Stimulated activated CD4-positive, alpha-beta T cell treated with anti-CD3 and anti-CD28 coated beads, TNF-alpha, amount 100 ng/mL, for 48 hours (primary cell): ENCODE results near the gene ICA1.
"Not testable (repeated sequence)": the region's sequence is repeated elsewhere in the genome, so short reads cannot be mapped to it uniquely, and the experiment has no call there.

Source experiments
- DNase-seq, 3 donors: peaks; one replicate each; pipeline ENCODE4 v3.0.0-alpha.2; 2020; ENCODE audit warnings: low read depth in 3 of 3

The ICA1 gene

DNA sequence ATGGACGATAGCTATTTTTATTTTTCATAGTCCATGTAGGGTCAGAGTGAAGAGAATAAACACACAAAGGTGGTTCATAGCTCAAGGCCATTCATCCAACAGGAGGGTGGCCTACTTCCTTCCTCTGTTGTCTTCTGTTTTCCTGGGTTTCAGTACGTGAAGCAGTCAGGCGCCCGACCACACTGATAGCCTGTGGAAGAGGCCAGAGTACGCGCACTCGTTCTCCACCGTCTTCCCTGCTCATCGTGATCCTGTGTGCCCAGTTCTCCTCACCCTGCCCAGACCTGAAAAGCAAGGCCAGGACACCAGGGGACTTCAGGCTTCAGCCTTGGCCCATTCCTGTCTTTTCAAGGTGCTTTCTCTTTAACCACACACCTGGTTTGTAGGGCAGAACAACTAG, 158.7 kb downstream of the ICA1 start:
- no peak for DNase-seq

DNA sequence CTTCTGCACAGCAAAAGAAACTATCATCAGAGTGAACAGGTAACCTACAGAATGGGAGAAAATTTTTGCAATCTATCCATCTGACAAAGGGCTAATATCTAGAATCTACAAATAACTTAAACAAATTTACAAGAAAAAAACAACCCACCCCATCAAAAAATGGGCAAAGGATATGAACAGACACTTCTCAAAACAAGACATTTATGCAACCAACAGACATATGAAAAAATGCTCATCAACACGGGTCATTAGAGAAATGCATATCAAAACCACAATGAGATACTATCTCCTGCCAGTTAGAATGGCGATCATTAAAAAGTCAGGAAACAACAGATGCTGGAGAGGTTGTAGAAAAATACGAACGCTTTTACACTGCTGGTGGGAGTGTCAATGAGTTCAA, 160.7 kb downstream of the ICA1 start:
- not testable (repeated sequence) for DNase-seq

DNA sequence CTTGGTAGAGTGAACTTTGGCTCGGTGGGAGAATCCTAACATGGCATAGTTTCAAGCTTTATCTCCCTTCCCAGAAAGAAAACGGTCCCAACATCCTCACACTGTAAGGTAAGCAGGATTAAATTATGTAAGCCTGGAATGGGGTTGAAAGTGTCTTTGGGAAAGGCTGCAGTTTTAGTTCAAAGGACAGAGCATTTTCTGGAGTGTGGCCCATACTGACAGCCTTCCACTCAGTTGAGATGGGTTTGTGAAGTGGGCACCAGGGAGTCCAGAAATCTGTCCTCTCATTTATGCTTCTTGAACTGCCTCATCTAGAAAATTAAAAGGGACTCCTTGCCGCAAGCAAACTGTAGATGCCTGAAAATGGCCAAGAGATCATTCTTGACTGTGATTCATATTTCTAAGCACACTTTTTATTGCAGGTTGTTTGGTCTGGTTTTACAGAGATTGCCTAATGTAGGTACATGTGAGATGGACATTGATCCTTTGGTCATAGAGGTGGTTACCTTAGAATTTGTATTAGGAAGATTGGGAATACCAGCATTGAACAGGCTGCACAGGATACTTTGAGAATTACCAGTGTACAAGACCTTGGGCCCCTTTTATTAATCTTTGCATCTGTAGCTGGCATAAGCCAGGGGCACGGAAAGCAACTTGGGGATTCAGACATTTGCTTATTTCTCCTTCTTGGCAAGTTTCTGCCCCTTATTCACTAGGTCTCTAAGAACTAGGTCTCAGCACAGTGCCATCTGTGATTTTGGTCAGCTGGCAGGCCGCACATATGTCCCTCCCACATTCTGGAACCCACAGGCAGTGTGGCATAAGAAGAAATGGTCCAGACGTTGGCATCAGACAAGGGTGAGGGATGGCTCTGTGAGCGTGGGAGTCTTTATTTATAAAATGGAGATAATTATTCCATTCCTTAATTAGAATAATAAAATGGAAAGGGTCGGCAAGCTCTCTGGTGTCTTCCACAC, 167.5 kb downstream of the ICA1 start:
- DNase-seq, result no peak

DNA sequence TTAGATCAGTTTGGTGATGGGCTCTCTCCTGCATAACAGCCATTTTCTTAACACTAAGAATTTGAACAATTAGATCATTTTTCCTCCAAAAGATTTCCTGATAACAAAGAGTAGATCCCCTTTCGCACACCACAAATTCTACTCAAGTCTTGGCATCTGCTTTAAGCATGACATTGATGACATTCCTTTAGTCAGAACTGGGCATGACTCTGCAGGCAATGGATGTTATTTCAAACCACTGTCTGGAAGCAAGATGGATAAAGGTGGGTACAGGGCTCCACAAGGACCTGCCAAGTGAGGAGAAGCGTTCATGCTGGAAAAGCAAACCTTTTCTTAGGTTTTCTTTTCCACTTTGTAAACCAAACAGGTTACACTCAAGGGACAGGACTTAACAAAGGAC, 169.8 kb downstream of the ICA1 start:
- DNase-seq, result no peak

DNA sequence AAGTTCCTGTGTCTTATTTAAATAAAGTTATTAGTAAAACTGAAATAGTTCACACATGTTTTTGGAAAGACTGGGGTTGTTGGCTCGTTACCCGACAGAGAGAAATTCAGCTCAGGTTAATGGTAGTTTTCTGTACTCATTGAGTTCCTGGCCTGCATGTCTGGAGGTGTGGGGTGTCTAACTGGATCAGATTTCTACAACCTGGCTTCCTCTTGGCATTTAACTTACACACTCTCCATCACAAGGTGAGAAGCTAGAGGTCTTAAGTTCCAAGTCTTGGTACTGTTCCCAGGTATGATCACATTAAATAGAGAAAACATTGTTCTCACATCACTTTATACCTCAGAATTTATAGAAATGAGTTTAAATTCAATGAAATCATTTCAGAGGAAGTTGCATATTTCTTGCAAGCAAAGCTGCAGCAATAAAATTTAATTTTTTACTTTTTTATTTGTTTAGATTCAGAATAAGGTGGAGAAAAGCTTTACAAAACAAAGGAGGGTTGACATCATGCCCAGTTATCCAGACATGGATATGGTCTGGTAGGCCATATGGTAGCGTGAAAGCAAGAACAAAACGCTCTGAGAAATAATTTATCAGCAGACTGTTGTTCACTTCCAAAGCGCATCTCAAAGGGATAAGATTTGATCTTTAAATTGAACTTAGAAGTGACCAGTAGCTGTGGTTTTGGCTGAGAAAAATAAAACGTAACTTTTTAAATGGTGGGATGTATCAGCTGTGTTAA, 172.8 kb downstream of the ICA1 start:
- no peak for DNase-seq

DNA sequence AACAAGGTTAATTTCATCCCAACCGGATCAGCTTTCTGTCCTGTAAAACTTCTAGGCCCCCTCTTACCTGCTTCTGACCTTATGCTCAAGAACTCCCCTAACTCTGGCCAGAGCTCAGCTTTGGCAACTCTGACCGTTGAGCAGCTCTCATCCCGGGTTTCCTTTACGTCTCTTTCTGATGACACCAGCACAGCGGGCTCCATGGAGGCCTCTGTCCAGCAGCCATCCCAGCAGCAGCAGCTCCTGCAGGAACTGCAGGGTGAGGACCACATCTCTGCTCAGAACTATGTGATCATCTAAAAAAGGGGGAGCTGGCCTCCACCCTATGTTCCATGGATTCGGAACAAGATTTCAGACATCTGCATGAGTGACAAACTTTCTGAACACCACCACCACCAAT, 175.7 kb downstream of the ICA1 start:
- DNase-seq, result no peak

DNA sequence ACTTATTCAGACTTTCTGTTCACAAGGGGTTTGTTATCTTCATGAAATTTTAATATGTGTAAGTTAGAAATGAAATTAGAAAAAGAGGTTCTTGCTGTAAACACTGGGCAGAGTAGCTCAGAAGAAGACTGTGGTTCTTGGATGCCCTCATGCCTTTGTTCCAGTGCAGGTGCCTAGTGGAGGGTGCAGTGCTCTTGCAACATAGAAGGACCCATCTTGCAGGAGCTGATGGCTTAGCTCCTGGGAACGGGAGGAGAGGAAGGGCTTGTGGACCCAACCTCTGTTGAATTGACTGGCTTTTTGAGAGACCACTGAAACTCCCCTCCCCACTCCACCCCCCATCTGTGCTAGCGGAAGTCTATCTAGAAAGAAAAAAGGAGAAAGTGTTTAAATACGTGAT, 176.5 kb downstream of the ICA1 start:
- no peak for DNase-seq

DNA sequence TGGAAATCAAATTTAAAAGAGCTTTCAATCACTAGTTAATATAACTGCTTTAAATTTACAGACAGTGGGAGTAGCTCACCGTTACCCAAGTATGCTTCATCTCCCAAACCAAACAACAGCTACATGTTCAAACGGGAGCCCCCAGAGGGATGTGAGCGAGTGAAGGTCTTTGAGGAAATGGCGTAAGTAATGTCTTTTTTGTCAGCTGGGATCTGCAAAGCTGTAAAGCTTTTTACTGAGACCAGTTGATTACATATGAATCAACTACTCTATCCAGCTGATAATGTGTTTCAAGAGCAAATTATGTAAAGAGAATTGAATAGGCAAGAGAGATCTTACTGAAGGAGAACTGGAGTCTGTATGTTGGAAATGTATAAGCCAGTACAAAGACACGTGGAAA, 177.1 kb downstream of the ICA1 start:
- DNase-seq, result no peak

DNA sequence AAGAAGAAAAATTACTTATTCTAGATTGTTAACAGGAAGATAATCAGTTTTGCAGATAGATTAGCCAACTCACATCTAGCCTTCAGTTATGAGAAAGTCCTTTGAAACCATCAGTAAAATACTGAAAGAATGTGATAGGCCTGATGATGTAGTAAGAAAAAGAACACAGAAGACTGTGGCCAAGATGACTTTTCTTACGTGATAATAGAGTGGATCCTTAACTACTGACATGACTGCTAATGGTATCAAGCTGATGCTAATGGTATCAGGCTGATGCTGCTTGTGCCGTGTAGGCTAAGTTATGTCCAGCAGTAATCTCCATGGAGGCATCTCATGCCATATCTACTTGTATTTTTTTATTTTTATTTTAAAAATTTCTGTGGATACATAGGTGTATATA, 179.2 kb downstream of the ICA1 start:
- no peak for DNase-seq

DNA sequence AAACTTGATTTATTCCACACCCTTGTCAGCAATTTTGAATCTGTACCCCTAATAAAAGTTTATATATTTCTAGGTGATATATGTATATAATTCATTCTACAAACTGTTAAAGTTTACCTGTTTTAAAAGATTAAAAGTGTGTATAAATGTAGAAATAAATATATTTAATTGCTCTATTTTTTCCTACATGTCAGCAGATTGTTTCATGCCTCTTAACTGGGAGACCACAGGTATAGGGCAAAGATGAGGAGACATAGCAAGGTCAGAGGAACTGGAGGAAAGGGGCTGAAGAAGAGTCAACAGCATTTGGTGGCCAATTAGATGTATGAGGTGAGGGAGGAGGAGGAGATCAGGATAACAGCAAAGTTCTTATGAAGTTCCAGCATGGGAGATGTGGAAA, 183.5 kb downstream of the ICA1 start:
- DNase-seq, result no peak

DNA sequence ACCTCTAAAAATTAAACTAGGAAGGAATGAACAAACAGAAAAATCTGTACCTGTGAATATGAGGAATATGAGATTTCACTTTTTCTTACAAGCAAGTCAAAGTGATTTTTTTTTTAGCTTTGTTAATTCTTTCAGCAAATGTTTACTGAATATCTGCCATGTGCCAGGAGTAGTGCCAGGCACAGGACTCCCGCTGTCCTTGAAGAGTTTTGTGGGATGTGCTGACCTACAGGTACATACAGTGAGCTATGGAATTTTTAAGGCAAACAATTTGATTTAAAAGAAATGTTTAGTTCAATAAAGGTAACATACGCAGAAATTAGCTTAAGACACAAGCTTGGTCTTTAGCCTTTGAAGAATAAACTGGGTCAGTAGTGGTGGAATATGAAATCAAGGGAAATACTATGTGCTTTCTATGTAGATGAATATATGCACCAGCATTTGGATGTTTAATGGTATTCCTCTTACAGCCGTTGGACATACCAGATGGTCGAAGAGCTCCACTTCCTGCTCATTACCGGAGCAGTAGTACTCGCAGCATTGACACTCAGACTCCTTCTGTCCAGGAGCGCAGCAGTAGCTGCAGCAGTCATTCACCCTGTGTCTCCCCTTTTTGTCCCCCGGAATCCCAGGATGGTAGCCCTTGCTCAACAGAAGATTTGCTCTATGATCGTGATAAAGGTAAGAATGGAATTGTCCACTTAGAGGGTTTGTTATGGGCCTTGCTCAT, 191.4 kb downstream of the ICA1 start:
- DNase-seq, result no peak

DNA sequence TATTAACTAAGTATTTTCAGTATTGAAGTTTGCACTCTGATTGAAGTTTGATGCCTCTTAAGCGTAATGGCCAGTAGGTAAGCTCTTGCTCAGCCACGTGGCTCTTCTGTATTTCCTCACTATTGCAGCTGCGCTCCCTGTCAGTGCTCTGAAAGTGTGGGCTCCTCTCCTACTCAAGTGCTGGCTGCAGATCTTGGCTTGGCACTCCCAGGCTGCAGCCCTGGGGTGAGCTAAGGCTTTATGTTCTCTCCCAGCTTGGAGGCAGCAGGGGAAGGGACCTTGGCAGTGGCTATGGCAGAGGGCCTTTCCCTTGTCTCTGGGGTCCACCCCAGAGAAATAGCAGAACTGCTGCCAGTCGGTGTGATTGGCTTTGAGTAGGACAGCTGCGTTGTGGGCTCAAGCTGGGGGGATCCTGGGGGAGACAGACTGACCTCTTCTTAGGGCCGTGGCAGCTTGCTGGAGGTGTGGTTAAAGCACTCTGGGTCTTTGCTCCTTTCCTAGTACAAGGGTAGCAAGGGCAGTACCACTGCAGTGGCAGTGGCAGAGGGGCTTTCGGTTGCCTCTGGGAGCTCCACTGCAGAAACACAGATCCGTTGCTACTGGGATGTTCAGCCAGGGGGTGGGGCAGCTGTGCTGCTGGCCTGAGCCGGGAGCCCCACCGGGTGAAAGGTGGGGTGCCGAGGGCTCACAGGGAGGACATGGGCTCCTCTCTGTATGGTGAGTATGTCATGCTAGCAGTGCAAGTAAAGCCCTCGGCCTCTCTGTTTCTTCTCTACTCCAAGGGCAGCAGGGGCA, 192.9 kb downstream of the ICA1 start:
- no peak for DNase-seq

DNA sequence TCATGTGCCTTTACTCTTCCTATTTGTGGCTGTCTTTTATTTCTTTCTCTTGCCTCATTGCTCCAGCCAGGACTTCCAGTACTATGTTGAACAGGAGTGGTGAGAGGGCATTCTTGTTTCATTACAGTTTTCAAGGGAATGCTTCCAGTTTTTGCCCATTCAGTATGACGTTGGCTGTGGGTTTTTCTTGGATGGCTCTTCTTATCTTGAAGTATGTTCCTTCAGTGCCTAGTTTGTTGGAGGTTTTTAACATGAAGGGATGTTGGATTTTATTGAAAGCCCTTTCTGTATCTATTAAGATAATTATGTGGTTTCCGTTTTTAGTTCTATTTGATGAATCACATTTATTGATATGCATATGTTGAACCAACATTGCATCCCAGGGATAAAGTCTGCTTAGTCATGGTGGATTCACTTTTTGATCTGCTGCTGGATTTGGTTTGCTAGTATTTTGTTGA, 196.6 kb downstream of the ICA1 start:
- DNase-seq, result no peak

DNA sequence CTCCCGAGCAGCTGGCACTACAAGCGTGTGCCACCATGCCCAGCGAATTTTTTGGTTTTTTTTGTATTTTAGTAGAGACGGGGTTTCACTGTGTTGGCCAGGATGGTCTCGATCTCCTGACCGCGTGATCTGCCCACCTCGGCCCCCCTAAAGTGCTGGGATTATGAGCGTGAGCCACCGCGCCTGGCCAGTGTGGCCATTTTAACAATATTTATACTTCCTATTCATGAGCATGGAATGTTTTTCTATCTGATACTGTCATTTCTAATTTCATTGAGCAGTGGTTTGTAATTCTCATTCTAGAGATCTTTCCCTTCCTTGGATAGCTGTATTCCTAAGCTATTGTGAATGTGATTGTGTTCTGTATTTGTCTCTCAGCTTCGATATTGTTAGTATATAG, 197.1 kb downstream of the ICA1 start:
- DNase-seq, result no peak

DNA sequence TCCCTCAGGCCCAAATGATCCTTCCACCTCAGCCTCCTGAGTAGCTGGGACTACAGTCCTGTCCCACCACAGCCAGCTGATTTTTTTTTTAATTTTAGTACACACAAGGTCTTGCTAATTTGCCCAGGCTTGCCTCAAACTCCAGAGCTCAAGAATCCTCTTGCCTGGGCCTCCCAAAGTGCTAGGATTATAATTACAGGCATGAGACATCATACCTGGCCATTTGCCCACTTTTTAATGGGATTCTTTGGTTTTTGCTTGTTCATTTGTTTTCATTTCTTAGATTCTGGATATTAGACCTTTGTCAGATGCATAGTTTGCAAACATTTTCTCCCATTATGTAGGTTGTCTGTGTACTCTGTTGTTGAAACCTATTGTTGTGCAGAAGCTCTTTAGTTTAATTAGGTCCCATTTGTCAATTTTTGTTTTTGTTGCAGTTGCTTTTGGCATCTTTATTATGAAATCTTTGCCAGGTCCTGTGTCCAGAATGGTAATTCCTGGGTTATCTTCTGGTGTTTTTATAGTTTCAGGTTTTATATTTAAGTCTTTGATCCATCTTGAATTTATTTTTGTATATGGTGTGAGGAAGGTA, 198.2 kb downstream of the ICA1 start:
- no peak for DNase-seq

DNA sequence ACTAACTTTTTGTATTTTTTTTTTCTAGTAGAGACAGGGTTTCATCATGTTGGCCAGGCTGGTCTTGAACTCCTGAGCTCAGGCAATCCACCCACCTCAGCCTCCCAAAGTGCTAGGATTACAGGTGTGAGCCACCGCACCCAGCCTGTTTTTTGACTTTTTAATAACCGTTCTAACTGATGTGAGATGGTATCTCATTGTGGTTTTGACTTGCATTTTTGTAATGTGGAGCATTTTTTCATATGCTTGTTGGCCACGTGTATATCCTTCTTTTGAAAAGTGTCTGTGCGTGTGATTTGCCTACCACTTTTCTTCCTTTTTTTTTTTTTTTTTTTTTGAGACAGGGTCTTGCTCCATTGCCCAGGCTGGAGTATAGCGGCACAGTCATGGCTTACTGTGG, 198.7 kb downstream of the ICA1 start:
- DNase-seq, result not testable (repeated sequence)
